SU-DHL-6 (cell line): ENCODE results near the gene EIF3J.
"Not testable (repeated sequence)": the region's sequence is repeated elsewhere in the genome, so short reads cannot be mapped to it uniquely, and the experiment has no call there.

ENCODE experiments used
- H2AFZ ChIP-seq: fragments of 200-600 bp; sonication (generic); 2 replicates; pipeline ENCODE4 v1.6.1; 2014; ENCODE audit warnings: low read depth, mild to moderate bottlenecking, moderate library complexity, mixed read lengths, antibody characterized with exemption, low read length; ENCODE audit not compliant: severe bottlenecking
- H3F3A ChIP-seq: fragments of 200-600 bp; shearing (Covaris generic); 2 replicates; pipeline ENCODE4 v1.6.0; 2016; ENCODE audit warnings: antibody characterized with exemption, mild to moderate bottlenecking; ENCODE audit not compliant: insufficient read depth
- H3K27ac ChIP-seq: fragments of 200-600 bp; sonication (generic); 2 replicates; pipeline ENCODE4 v1.5.1; 2016; ENCODE audit warnings: low read depth, mild to moderate bottlenecking, low read length, moderate library complexity, mixed read lengths
- H3K27me3 ChIP-seq: fragments of 200-600 bp; sonication (generic), shearing (Covaris generic); 2 replicates; pipeline ENCODE4 v1.6.0; 2014; ENCODE audit warnings: mild to moderate bottlenecking, low read length
- H3K36me3 ChIP-seq: fragments of 200-600 bp; sonication (generic); 2 replicates; pipeline ENCODE4 v1.6.1; 2014; ENCODE audit warnings: mild to moderate bottlenecking, low read length, mixed read lengths
- H3K4me2 ChIP-seq: fragments of 300-600, 200-600 bp; shearing (Covaris generic), sonication (generic); 2 replicates; pipeline ENCODE4 v1.6.0; 2014; ENCODE audit warnings: low read length, low read depth, mild to moderate bottlenecking; ENCODE audit not compliant: poor library complexity, severe bottlenecking
- H3K4me3 ChIP-seq: fragments of 200-600 bp; sonication (generic); 2 replicates; pipeline ENCODE4 v1.5.1; 2014; ENCODE audit warnings: antibody characterized with exemption, low read length, mild to moderate bottlenecking, mixed read lengths; ENCODE audit not compliant: insufficient read depth, poor library complexity, severe bottlenecking
- H3K79me2 ChIP-seq: fragments of 200-600 bp; sonication (generic); 2 replicates; pipeline ENCODE4 v1.6.1; 2014; ENCODE audit warnings: mild to moderate bottlenecking, low read length, moderate library complexity; ENCODE audit not compliant: insufficient read depth
- H3K9ac ChIP-seq: fragments of 200-600 bp; sonication (generic); 2 replicates; pipeline ENCODE4 v1.7.0; 2014; ENCODE audit warnings: mild to moderate bottlenecking, low read length
- H3K9me2 ChIP-seq: fragments of 200-600 bp; sonication (generic); replicated peaks from 2 replicates; pipeline ENCODE4 v1.6.1; 2014; ENCODE audit warnings: low read length; ENCODE audit not compliant: insufficient read depth
- H3K9me3 ChIP-seq: fragments of 200-600 bp; sonication (generic); 2 replicates; pipeline ENCODE4 v1.6.1; 2014; ENCODE audit warnings: low read length, mixed read lengths; ENCODE audit not compliant: insufficient read depth
- H4K20me1 ChIP-seq: fragments of 200-600 bp; sonication (generic); 2 replicates; pipeline ENCODE4 v1.6.1; 2014; ENCODE audit warnings: low read depth, mild to moderate bottlenecking, antibody characterized with exemption, low read length, moderate library complexity, mixed read lengths
- CTCF ChIP-seq: fragments of 200-600 bp; sonication (generic); IDR thresholded peaks from one replicate; pipeline ENCODE4 v1.5.1; 2017; ENCODE audit warnings: antibody characterized with exemption, mild to moderate bottlenecking, low read length, moderate library complexity; ENCODE audit not compliant: insufficient read depth, poor library complexity, severe bottlenecking
- EZH2phosphoT487 ChIP-seq: fragments of 200-600 bp; sonication (generic), shearing (Covaris generic); conservative IDR thresholded peaks from 2 replicates; pipeline ENCODE4 v1.6.1; 2018; ENCODE audit warnings: mild to moderate bottlenecking, antibody characterized with exemption, low read length, moderate library complexity, mixed read lengths

EIF3J gene

DNA sequence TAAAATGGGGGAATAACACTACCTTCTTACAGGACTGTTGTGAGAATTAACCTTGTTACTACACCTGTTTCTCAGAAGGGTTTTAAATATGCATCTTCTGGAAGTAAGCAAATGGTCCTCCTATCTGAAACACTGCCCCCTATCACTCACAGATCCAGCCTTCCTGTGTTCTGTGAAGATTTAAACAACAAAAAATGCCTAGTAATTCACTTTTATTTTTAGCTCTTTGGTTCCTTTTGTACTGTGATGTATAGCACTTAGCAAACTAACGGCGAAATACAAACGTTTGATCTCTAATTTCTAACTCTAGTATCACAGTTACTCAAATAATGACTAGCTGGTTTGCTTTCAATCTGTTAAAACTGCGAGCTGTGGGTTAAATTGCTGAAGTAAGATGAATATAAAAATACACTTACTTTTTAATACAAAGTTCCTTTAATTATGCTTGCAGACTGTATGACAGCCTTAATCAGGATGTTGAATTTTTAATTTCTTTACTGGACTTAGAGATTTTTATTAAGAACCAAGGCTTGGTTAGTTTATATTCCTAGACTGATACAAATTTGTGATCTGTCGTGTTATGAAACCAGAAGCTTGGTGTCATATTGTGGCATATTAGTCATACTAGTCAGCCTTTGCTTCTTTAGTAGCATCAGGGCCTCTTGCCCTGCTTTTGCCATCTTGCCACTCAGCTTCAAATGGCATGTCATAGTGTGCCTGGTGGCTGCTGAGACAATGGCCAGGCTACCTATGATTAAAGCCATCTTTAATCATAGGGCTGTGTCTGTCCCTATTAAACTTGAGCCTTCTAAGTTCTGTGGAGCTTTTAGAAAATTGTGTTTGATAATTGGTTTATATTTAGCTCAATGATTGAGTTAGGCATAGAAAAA, 9.2 kb downstream of the EIF3J start:
- Histone ChIP-seq H3K36me3 (peaks cover 19% of the 10 kb centered on the region), H3F3A (peaks cover 24% of the 10 kb centered on the region), H4K20me1 (peaks cover 14% of the 10 kb centered on the region; the same call in 1 of the 2 replicates)

DNA sequence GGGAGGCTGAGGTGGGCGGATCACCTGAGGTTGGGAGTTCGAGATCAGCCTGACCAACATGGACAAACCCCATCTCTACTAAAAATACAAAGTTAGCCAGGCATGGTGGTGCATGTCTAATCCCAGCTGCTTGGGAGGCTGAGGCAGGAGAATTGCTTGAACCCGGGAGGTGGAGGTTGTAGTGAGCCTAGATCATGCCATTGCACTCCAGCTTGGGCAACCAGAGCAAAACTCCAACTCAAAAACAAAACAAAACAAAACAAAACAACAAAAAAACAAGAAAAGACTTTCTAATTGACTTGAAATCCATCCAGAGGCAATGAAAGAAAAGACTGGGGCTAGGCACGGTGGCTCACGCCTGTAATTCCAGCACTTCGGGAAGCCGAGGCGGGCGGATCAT, 12.2 kb downstream of the EIF3J start:
- H3K4me2 ChIP-seq, H3K4me3 ChIP-seq, H3K27ac ChIP-seq, H2AFZ ChIP-seq, H3K9me3 ChIP-seq, H3K27me3 ChIP-seq, H3K9me2 ChIP-seq, H3K9ac ChIP-seq: not testable (repeated sequence)
- peaks cover 11% of the 10 kb centered on the region for H3K36me3 ChIP-seq
- peaks cover 11% of the 10 kb centered on the region; the same call in 1 of the 2 replicates for H4K20me1 ChIP-seq
- H3F3A ChIP-seq: peaks cover 24% of the 10 kb centered on the region
- H3K79me2 ChIP-seq: peaks cover 68% of the 10 kb centered on the region

More for the DNA sequence above, 9.2 kb downstream of the EIF3J start:
- Histone ChIP-seq H3K9ac (no peak overlapping the region), H3K79me2 (peaks cover 87% of the 10 kb centered on the region), H3K27ac (no peak overlapping the region), H3K27me3 (no peaks in the 10 kb centered on the region), H3K4me2 (peak overlapping the region; percentile 17), H3K4me3 (no peak overlapping the region), H3K9me3 (no peaks in the 10 kb centered on the region), H3K9me2 (no peaks in the 10 kb centered on the region), H2AFZ (no peak overlapping the region)
- TF ChIP-seq EZH2phosphoT487: no peak
- TF ChIP-seq CTCF: peak; percentile 33

- peaks cover 57% of the 10 kb centered on the region for H3K79me2 ChIP-seq
- H3K4me2 ChIP-seq: no peak overlapping the region
- H3F3A ChIP-seq: peaks cover 21% of the 10 kb centered on the region
- H3K9me3 ChIP-seq: no peaks in the 10 kb centered on the region
- no peak overlapping the region for H3K4me3 ChIP-seq
- H2AFZ ChIP-seq: no peak overlapping the region
- no peaks in the 10 kb centered on the region for H3K9me2 ChIP-seq
- H3K9ac ChIP-seq: no peak overlapping the region
- H3K27me3 ChIP-seq: no peaks in the 10 kb centered on the region
- H3K27ac ChIP-seq: no peak overlapping the region
- peaks cover 22% of the 10 kb centered on the region for H3K36me3 ChIP-seq
- TF ChIP-seq EZH2phosphoT487: no peak
- TF ChIP-seq CTCF: peak; percentile 36
- H4K20me1 ChIP-seq: peaks cover 8% of the 10 kb centered on the region; the same call in 1 of the 2 replicates
Measured at GRCh38 chr15:44550256-44550655, 13.3 kb downstream of the EIF3J start.

DNA sequence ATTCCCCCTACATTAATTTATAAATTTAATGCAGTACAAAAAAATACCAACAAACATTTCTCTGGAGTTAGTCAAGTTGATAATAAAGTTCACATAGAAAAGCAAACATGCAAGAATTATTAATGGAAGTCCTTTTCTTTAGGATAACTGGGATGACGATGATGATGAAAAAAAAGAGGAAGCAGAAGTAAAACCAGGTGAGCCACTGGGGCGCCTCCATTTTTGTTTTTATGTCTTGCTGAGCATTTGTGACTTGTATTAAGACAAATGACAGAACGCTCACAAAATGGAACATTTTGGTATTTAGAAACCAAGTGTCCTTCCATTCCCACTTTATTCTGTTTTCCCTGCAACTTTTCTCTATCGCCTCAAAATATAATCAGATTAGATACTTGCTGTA, 13.8 kb downstream of the EIF3J start:
- peaks cover 53% of the 10 kb centered on the region for H3K79me2 ChIP-seq
- H3K36me3 ChIP-seq: peaks cover 26% of the 10 kb centered on the region

More for the DNA sequence above, 13.8 kb downstream of the EIF3J start:
- peaks cover 17% of the 10 kb centered on the region for H3F3A ChIP-seq
- H3K4me2 ChIP-seq: no peak overlapping the region
- H4K20me1 ChIP-seq: peaks cover 3% of the 10 kb centered on the region; the same call in 1 of the 2 replicates
- no peaks in the 10 kb centered on the region for H3K27me3 ChIP-seq
- no peaks in the 10 kb centered on the region for H3K9me3 ChIP-seq
- no peak overlapping the region for H2AFZ ChIP-seq
- H3K27ac ChIP-seq: no peak overlapping the region
- no peak for TF ChIP-seq EZH2phosphoT487
- TF ChIP-seq CTCF: no peak
- no peak overlapping the region for H3K4me3 ChIP-seq
- H3K9me2 ChIP-seq: no peaks in the 10 kb centered on the region
- H3K9ac ChIP-seq: no peak overlapping the region
